H1 (cell line): ENCODE results near the gene PLPP4. TPM values are rescaled to one million over a fixed set of nuclear protein-coding genes. Genes with fewer than 3 reads are reported as not detected.

Experiments used
- CTCF ChIA-PET: fragments of 300-600 bp; sonication (Branson Sonifier 250); formaldehyde crosslinking; loops from one replicate; lab custom pipeline; 2021; ENCODE audit not compliant: partially characterized antibody; lab: Charles Lee
- POLR2A ChIA-PET: fragments of 300-600 bp; sonication (Branson Sonifier 250); formaldehyde crosslinking; loops from one replicate; lab custom pipeline; 2021; ENCODE audit warnings: inconsistent platforms; ENCODE audit not compliant: partially characterized antibody; lab: Charles Lee
- DNase-seq, 2 experiments: peaks; one replicate each; pipeline versions ENCODE4 v3.0.0 to v3.0.0-alpha.2; 2010 to 2022; ENCODE audit warnings: low spot score in 2 of 2, low read depth in 1 of 2, mixed read lengths in 1 of 2
- FAIRE-seq: peaks from 2 replicates; lab custom pipeline; 2011; peaks lifted over from hg19 to GRCh38; lab: Jason Lieb, UNC
- H2AFZ ChIP-seq: 2 replicates; pipeline ENCODE4 v1.8.1; 2012; ENCODE audit warnings: low read length, inconsistent platforms
- H2AK5ac ChIP-seq: 2 replicates; pipeline ENCODE4 v1.6.1; 2013; ENCODE audit warnings: low read depth, low read length
- H2BK120ac ChIP-seq: replicated peaks from 2 replicates; pipeline ENCODE3; 2013; ENCODE audit warnings: low read depth, low read length, inconsistent platforms
- H2BK12ac ChIP-seq: 2 replicates; pipeline ENCODE4 v1.6.1; 2013; ENCODE audit warnings: low read depth, low read length
- H2BK15ac ChIP-seq: 2 replicates; pipeline ENCODE4 v1.6.1; 2013; ENCODE audit warnings: low read length
- H2BK20ac ChIP-seq: 2 replicates; pipeline ENCODE4 v1.6.1; 2013; ENCODE audit warnings: low read length
- H2BK5ac ChIP-seq: 2 replicates; pipeline ENCODE4 v1.6.1; 2013; ENCODE audit warnings: low read depth, low read length
- H3K14ac ChIP-seq: 2 replicates; pipeline ENCODE4 v1.6.1; 2013; ENCODE audit warnings: inconsistent platforms; ENCODE audit not compliant: insufficient read length
- H3K18ac ChIP-seq: 2 replicates; pipeline ENCODE4 v1.6.1; 2013; ENCODE audit warnings: low read length; ENCODE audit errors: extremely low read depth
- H3K23ac ChIP-seq: 2 replicates; pipeline ENCODE4 v1.6.1; 2013; ENCODE audit warnings: inconsistent platforms; ENCODE audit not compliant: insufficient read length
- H3K23me2 ChIP-seq: 2 replicates; pipeline ENCODE4 v1.6.1; 2013; ENCODE audit warnings: low read depth, low read length
- H3K27ac ChIP-seq: 2 replicates; pipeline ENCODE4 v1.6.1; 2011; ENCODE audit warnings: low read depth, low read length, inconsistent platforms
- H3K27me3 ChIP-seq, 4 experiments: replicated peaks in 1 of 4; 1 replicate in 1 of 4; 2 replicates in 3 of 4; pipeline versions ENCODE4 v1.6.1 to v1.8.1; 2011 to 2013; ENCODE audit warnings: low read length in 3 of 4, mild to moderate bottlenecking in 3 of 4, inconsistent platforms in 2 of 4, mixed read lengths in 2 of 4, moderate library complexity in 1 of 4; ENCODE audit not compliant: control insufficient read depth in 3 of 4, insufficient read depth in 3 of 4; ENCODE audit errors: extremely low read depth in 1 of 4
- H3K36me3 ChIP-seq, 4 experiments: 2 replicates each; pipeline versions ENCODE4 v1.6.1 to v1.8.1; 2011 to 2013; ENCODE audit warnings: mild to moderate bottlenecking in 4 of 4, low read length in 3 of 4, moderate library complexity in 2 of 4, control low read depth in 1 of 4, inconsistent platforms in 1 of 4; ENCODE audit not compliant: insufficient read depth in 4 of 4, control insufficient read depth in 2 of 4
- H3K4ac ChIP-seq: replicated peaks from 2 replicates; pipeline ENCODE3; 2013; ENCODE audit warnings: low read length, low read depth, mixed read lengths, inconsistent platforms; ENCODE audit not compliant: insufficient read length
- H3K4me1 ChIP-seq, 4 experiments: replicated peaks in 1 of 4; 1 replicate in 1 of 4; 2 replicates in 3 of 4; pipeline versions ENCODE4 v1.6.1 to v1.8.1; 2011 to 2013; ENCODE audit warnings: low read length in 3 of 4, inconsistent platforms in 2 of 4, mixed read lengths in 1 of 4; ENCODE audit not compliant: insufficient read depth in 4 of 4, control insufficient read depth in 3 of 4
- H3K4me2 ChIP-seq, 2 experiments: 2 replicates each; pipeline versions ENCODE4 v1.6.1 to v1.8.1; 2011 to 2013; ENCODE audit warnings: low read depth in 2 of 2, low read length in 2 of 2, control low read depth in 1 of 2, inconsistent platforms in 1 of 2, mild to moderate bottlenecking in 1 of 2; ENCODE audit not compliant: insufficient read depth in 1 of 2
- H3K4me3 ChIP-seq, 4 experiments: fragments of 200-600, 300-600 bp in 1 of 4; sonication (generic), shearing (Covaris generic), sonication (Bioruptor Twin) in 1 of 4; 2 replicates each; pipeline versions ENCODE4 v1.5.1 to v1.8.1; 2011 to 2016; ENCODE audit warnings: low read length in 4 of 4, low read depth in 3 of 4, control low read depth in 2 of 4, inconsistent platforms in 2 of 4, mild to moderate bottlenecking in 2 of 4, mixed read lengths in 1 of 4, moderate library complexity in 1 of 4; ENCODE audit not compliant: insufficient read depth in 2 of 4; ENCODE audit errors: extremely low read depth in 1 of 4
- H3K56ac ChIP-seq: replicated peaks from 2 replicates; pipeline ENCODE3; 2013; ENCODE audit warnings: low read depth, mild to moderate bottlenecking, mixed read lengths, low read length, inconsistent platforms; ENCODE audit not compliant: insufficient read length
- H3K79me1 ChIP-seq: 2 replicates; pipeline ENCODE4 v1.6.1; 2013; ENCODE audit warnings: low read depth, low read length, control low read depth
- H3K79me2 ChIP-seq, 2 experiments: 2 replicates each; pipeline versions ENCODE4 v1.6.1 to v1.8.1; 2012 to 2013; ENCODE audit warnings: low read length in 2 of 2, mild to moderate bottlenecking in 2 of 2, inconsistent platforms in 1 of 2; ENCODE audit not compliant: insufficient read depth in 2 of 2, control insufficient read depth in 1 of 2
- H3K9ac ChIP-seq, 4 experiments: replicated peaks in 1 of 4; 1 replicate in 1 of 4; 2 replicates in 3 of 4; pipeline versions ENCODE4 v1.6.1 to v1.8.1; 2011 to 2013; ENCODE audit warnings: low read depth in 3 of 4, low read length in 3 of 4, control low read depth in 2 of 4, mild to moderate bottlenecking in 2 of 4, moderate library complexity in 2 of 4, inconsistent platforms in 1 of 4; ENCODE audit errors: extremely low read depth in 1 of 4
- H3K9me3 ChIP-seq, 2 experiments: 2 replicates each; pipeline versions ENCODE4 v1.6.1 to v1.8.1; 2012 to 2013; ENCODE audit warnings: mild to moderate bottlenecking in 2 of 2, moderate library complexity in 2 of 2, control low read depth in 1 of 2, inconsistent platforms in 1 of 2, low read depth in 1 of 2, low read length in 1 of 2, mixed read lengths in 1 of 2; ENCODE audit not compliant: insufficient read depth in 2 of 2
- H4K20me1 ChIP-seq, 2 experiments: replicated peaks in 1 of 2; 2 replicates each; pipeline versions ENCODE3 to v1.8.1; 2011 to 2013; ENCODE audit warnings: inconsistent platforms in 2 of 2, low read length in 2 of 2, mild to moderate bottlenecking in 1 of 2; ENCODE audit not compliant: insufficient read depth in 2 of 2, control insufficient read depth in 1 of 2
- H4K5ac ChIP-seq: 2 replicates; pipeline ENCODE4 v1.6.1; 2013; ENCODE audit warnings: low read length, low read depth, mixed read lengths, inconsistent platforms; ENCODE audit not compliant: insufficient read length
- H4K8ac ChIP-seq: 2 replicates; pipeline ENCODE4 v1.8.0; 2013; ENCODE audit warnings: mild to moderate bottlenecking, moderate library complexity, low read length, inconsistent platforms; ENCODE audit not compliant: insufficient read depth; ENCODE audit errors: extremely low read depth
- H4K91ac ChIP-seq: replicated peaks from 2 replicates; pipeline ENCODE3; 2013; ENCODE audit warnings: low read length, mixed read lengths, inconsistent platforms; ENCODE audit not compliant: insufficient read length
- CBX8 ChIP-seq: fragments of 300-800, 300-1000 bp; sonication (generic); IDR thresholded peaks from 2 replicates; pipeline ENCODE4 v1.7.1; 2016; ENCODE audit warnings: low read depth, low read length, borderline replicate concordance
- CEBPB ChIP-seq: IDR thresholded peaks from 2 replicates; pipeline ENCODE4 v1.6.1; 2012; ENCODE audit warnings: low read depth, low read length
- CHD2 ChIP-seq: IDR thresholded peaks from 2 replicates; pipeline ENCODE4 v1.6.1; 2012; ENCODE audit warnings: low read length, improper control_type of control experiment
- CREB1 ChIP-seq: IDR thresholded peaks from 2 replicates; pipeline ENCODE4 v1.6.1; 2012; ENCODE audit warnings: inconsistent platforms
- FOSL1 ChIP-seq: IDR thresholded peaks from 2 replicates; pipeline ENCODE4 v1.6.1; 2011; ENCODE audit warnings: mild to moderate bottlenecking, low read depth, low read length, moderate library complexity; ENCODE audit not compliant: insufficient read depth
- JUND ChIP-seq: IDR thresholded peaks from 2 replicates; pipeline ENCODE4 v1.6.1; 2011; ENCODE audit warnings: mild to moderate bottlenecking, improper control_type of control experiment, low read length
- KDM4A ChIP-seq: IDR thresholded peaks from one replicate; pipeline ENCODE4 v1.7.1; 2012; ENCODE audit warnings: low read depth, mild to moderate bottlenecking, moderate library complexity, low read length, inconsistent platforms; ENCODE audit not compliant: severe bottlenecking
- RAD21 ChIP-seq, 2 experiments: IDR thresholded peaks in 1 of 2; conservative IDR thresholded peaks in 1 of 2; 2 replicates each; pipeline ENCODE4 v1.6.1; 2011; ENCODE audit warnings: low read depth in 2 of 2, low read length in 2 of 2, improper control_type of control experiment in 1 of 2, inconsistent platforms in 1 of 2, mild to moderate bottlenecking in 1 of 2, moderate library complexity in 1 of 2
- SIRT6 ChIP-seq: IDR thresholded peaks from one replicate; pipeline ENCODE4 v1.7.1; 2012; ENCODE audit warnings: low read length, inconsistent platforms
- WGBS, 2 experiments: shearing (Covaris generic) in 1 of 2; methylation state at CpG; one replicate each; pipeline versions ENCODE4 v1.1.6 to v1.1.7; 2013 to 2015; ENCODE audit warnings: low lambda C conversion rate in 2 of 2, mixed read lengths in 2 of 2, inconsistent platforms in 1 of 2, low coverage in 1 of 2, missing lambda C conversion rate in 1 of 2; ENCODE audit not compliant: insufficient replicate concordance in 2 of 2, insufficient coverage in 1 of 2, insufficient read length in 1 of 2; ENCODE audit errors: extremely low coverage in 1 of 2, missing lambda C conversion rate in 1 of 2; 5-methylcytosine and 5-hydroxymethylcytosine counted together
- polyA plus RNA-seq, 7 experiments: library from polyadenylated mRNA; depleted of rRNA in 3 of 7; stranded (reverse) in 5 of 7; unstranded in 2 of 7; fragments of >200 nt in 5 of 7; fragments of 200-250 nt in 2 of 7; gene quantifications; 1 replicate in 5 of 7; 2 replicates in 1 of 7; 4 replicates in 1 of 7; pipeline versions ENCODE4 v1.2.1 to v1.2.3, GENCODE V29; 2011 to 2013; ENCODE audit warnings: missing spikeins in 2 of 7, mixed read lengths in 2 of 7
- total RNA-seq: library from RNA; stranded (reverse); fragmentation: NEBNext Ultra II Directional; extraction: Animal tissue kit (Norgen Biotek cat#: 25700); gene quantifications from 2 replicates; pipeline ENCODE4 v1.2.1, GENCODE V29; 2021

PLPP4 gene
- total and polyA plus RNA-seq, 2 of the 8 experiments (the other 6 are each of a cell fraction or from before 2014, with no cell fraction given) = 0.30 TPM; not detected in 1

- CTCF ChIA-PET = interaction anchor here (0.6 to 5.1 kb wide), 4 partner anchors 10 to 201 kb away, joined by 3 to 37 read pairs (median 4); no protein-coding TSS in a partner anchor
- TF ChIP-seq FOSL1 = no peak
- no peak for TF ChIP-seq SIRT6
- no peak for TF ChIP-seq CHD2
- TF ChIP-seq CBX8 = no peak
- no peak for TF ChIP-seq CREB1
- TF ChIP-seq RAD21 (IDR thresholded peaks at IDR 0.05 in 1 of 2, conservative IDR thresholded peaks at IDR 0.05 in 1 of 2; ENCODE audit: low read depth in 2 of 2, low read length in 2 of 2) = no peak
- TF ChIP-seq CEBPB = no peak
- TF ChIP-seq KDM4A = no peak
- no peak for TF ChIP-seq JUND
- TF ChIP-seq, all 59 proteins: peak for 0
- no peak overlapping the region for H3K56ac ChIP-seq
- H4K20me1 ChIP-seq = no peaks in the 10 kb centered on the region
- H4K91ac ChIP-seq = no peak overlapping the region
- H3K14ac ChIP-seq = no peak overlapping the region
- no peaks in the 10 kb centered on the region for H3K36me3 ChIP-seq
- no peak overlapping the region for H3K4me3 ChIP-seq
- no peaks in the 10 kb centered on the region for H3K79me1 ChIP-seq
- FAIRE-seq (no peak), DNase-seq (no peak)
- no peak overlapping the region for H4K5ac ChIP-seq
- H2BK20ac ChIP-seq = no peak overlapping the region
- no peak overlapping the region for H2AFZ ChIP-seq
- no peak overlapping the region for H3K9ac ChIP-seq
- H2BK120ac ChIP-seq = no peak overlapping the region
- H2BK5ac ChIP-seq = no peak overlapping the region
- no peak overlapping the region for H3K27ac ChIP-seq
- WGBS, 2 experiments = 92% methylated on average over 2 of the region's 2 CpGs; no CpG with 5 or more reads in 1 of the 2 experiments
- no peak overlapping the region for H3K4me2 ChIP-seq
- no peak overlapping the region for H3K23ac ChIP-seq
- H4K8ac ChIP-seq = no peak overlapping the region
- no peak overlapping the region for H3K18ac ChIP-seq
- H3K27me3 ChIP-seq = no peaks in the 10 kb centered on the region
- H2BK12ac ChIP-seq = no peak overlapping the region
- peaks cover 2 to 13% (median 6%) of the 10 kb centered on the region in 4 experiments; a peak in 5 of 7 replicates for H3K4me1 ChIP-seq
- H2BK15ac ChIP-seq = no peak overlapping the region
- H3K23me2 ChIP-seq = no peaks in the 10 kb centered on the region
- no peak overlapping the region for H3K4ac ChIP-seq
- no peak overlapping the region for H2AK5ac ChIP-seq
- H3K79me2 ChIP-seq = no peaks in the 10 kb centered on the region
- H3K9me3 ChIP-seq = no peaks in the 10 kb centered on the region
- POLR2A ChIA-PET = interaction anchor here (0.7 kb wide), 1 partner anchor 193 kb away, joined by 3 read pairs; no protein-coding TSS in a partner anchor
These were observed 145.0 kb downstream of the PLPP4 start for GRCh38 chr10:120601999-120602398.
